Measurements from ENCODE around the gene SIX4. TPM values are rescaled to one million over a fixed set of nuclear protein-coding genes. Genes with fewer than 3 reads are reported as not detected.

SIX4 gene
- total RNA-seq, 4 donors from 2014 or later = 2.0 to 3.8 (median 3.1) TPM

DNA sequence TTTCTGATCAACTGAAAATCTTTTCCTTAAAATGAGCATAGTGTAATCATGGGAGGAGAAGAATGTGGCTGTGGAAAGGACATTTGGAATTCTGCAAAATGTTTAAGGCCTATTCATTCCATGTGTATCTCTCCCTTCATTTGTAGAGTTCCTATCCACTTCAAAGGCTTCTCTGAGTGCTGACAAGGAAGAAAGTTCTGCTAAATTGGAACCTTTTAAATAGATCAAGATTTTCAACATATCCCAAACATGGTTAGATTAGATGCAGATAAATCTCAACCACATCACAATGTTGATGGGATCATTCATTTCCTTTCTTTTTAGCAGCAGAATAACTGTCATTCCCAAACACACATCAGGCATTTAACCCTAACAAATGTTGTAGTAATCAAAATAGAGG is 46.5 kb downstream of the SIX4 start:
- TF ChIP-seq, protein P1, sequence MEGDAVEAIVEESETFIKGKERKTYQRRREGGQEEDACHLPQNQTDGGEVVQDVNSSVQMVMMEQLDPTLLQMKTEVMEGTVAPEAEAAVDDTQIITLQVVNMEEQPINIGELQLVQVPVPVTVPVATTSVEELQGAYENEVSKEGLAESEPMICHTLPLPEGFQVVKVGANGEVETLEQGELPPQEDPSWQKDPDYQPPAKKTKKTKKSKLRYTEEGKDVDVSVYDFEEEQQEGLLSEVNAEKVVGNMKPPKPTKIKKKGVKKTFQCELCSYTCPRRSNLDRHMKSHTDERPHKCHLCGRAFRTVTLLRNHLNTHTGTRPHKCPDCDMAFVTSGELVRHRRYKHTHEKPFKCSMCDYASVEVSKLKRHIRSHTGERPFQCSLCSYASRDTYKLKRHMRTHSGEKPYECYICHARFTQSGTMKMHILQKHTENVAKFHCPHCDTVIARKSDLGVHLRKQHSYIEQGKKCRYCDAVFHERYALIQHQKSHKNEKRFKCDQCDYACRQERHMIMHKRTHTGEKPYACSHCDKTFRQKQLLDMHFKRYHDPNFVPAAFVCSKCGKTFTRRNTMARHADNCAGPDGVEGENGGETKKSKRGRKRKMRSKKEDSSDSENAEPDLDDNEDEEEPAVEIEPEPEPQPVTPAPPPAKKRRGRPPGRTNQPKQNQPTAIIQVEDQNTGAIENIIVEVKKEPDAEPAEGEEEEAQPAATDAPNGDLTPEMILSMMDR (IDR thresholded peaks at IDR 0.05; ENCODE audit: low read depth) = no peak

DNA sequence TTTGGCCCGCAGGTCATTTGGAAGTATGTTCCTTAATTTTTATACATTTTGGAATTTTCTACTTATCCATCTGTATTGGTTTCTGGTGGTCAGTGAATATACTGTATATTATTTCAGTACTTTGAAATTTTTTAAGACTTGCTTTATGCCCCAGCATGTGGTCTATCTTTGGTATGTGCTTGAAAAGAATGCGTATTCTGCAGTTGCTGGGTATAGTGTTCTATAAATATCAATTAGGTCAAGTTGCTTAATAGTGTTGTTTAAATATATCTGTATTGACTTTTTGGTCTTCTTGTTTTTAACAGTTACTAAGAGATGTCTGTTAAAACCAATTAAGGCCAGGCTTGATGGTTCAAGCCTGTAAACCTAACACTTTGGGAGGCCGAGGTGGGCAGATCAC is 53.2 kb downstream of the SIX4 start:
- TF ChIP-seq, protein P1 (IDR thresholded peaks at IDR 0.05; ENCODE audit: low read depth) = no peak

DNA sequence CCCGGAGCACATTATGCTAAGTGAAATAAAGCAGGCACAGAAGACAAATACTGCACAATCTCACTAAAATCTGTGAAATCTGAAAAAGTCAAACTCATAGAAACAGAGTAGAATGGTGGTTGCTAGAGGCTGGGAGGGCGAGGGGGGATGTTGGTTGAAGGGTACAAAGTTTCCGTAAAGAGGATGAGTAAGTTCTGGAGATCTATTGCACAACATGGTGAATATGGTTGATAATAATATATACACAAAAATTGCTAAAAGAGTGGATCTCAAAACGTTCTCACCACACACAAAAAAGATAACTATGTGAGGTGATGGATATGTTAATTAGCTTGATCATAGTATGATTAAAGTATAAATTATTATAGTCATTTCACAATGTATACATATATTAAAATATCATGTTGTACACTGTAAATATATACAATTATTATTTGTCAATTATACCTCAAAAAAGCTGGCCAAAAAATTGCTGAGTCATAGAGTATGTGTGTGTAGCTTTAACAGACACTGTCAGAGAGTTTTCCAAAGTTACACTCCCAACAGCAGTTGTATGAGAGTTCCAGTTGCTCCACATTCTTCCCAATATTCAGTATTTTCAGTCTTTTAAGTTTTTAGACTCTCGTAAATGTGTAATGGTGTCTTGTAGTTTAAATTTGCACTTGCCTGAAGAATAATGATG is 55.6 kb downstream of the SIX4 start:
- TF ChIP-seq, protein P1 (IDR thresholded peaks at IDR 0.05; ENCODE audit: low read depth) = no peak

DNA sequence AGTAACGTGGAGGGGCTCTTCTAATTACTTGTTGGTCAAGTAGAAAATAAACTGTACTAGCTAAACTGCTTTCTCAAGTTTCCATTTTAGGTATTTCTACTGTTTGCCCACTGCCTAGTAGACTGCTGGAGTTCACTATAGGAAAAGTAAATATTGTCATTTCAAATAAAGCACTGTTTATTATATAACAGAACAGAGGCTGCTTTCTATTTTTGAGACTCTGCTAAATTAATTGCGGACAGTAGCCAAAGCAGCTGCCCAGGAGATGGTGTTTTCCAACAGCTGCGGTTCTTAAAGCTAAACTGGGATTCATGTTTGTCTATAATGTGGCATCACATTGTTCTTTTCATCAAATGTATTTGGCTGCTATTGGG is 59.0 kb downstream of the SIX4 start:
- TF ChIP-seq, protein P1 (IDR thresholded peaks at IDR 0.05; ENCODE audit: low read depth) = no peak

DNA sequence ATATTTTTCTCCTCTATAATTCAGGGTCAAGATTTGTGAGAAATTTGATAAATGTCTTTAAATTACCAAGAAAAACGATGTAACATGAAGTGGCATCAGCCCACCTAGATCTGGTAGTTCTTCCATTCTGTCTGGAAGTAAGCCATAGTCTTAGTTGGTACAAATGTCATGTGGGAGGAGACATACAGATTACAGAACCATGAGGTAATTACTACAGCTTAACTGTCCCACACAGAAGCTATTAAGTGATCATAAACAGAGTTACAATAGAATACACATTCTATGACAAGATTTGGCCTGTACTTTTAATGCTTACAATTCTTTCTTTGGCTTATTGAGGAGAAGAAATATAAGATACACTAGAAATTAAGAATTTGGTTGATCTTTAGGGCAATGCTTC is 61.2 kb downstream of the SIX4 start:
- TF ChIP-seq, protein P1 (IDR thresholded peaks at IDR 0.05; ENCODE audit: low read depth) = no peak

DNA sequence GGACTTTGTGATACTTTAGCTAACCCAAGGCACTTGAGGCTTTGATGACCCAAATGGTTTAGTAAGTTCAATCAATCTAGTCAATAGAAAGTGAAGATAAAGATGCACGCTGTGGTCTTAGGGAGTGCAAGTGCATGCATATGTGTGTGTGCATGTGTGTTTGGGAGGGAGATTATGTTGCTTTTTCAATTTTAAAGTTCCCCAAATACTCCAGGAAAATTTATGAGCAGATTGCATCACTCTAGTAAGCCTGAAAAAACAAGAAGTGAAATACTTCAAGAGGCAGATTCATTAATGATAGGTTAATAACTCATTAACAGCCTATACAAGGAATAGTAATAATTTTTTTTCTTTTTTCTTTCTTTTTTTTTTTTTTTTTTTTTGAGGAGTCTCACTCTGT is 62.4 kb downstream of the SIX4 start:
- TF ChIP-seq, protein P1 (IDR thresholded peaks at IDR 0.05; ENCODE audit: low read depth) = no peak

Other genes with a start within 250 kb of the SIX4 start
- gene C14orf39, start 238.3 kb downstream of the SIX4 start, total RNA-seq = 1 to 10 TPM in 2 of 4 donors, under 1 TPM in 2; 0.33 to 3.7 (median 1.9) TPM
- not detected for gene SIX6, start 215.2 kb downstream of the SIX4 start, total RNA-seq
- 10 to 100 TPM in 3 of 4 donors, 1 to 10 TPM in 1; 8.8 to 27.5 (median 16.0) TPM for gene SIX1, start 74.9 kb downstream of the SIX4 start, total RNA-seq
- gene MNAT1, start 10.4 kb upstream of the SIX4 start, total RNA-seq = 10 to 100 TPM; 32.5 to 71.4 (median 47.7) TPM

All from subcutaneous adipose tissue (tissue), 4 donors.